HG02885 (cell line): ENCODE results near the gene ZNF573.
"Not testable (repeated sequence)": the region's sequence is repeated elsewhere in the genome, so short reads cannot be mapped to it uniquely, and the experiment has no call there.

ENCODE experiments used
- ATAC-seq: cut with Tn5 transposase; IDR thresholded peaks from one replicate; pipeline ENCODE4 v1.9.1; 2021; ENCODE audit warnings: mild to moderate bottlenecking; ENCODE audit not compliant: unreplicated experiment, poor library complexity

ZNF573 gene

GRCh38 chr19:37779127-37780005 lies at the start of gene ZNF573:
TSS of gene ZNF573 (minus strand) at chr19:37779586. CDS start at chr19:37773729, 5,857 bp downstream.
- ATAC-seq, result peak; percentile 82

GRCh38 chr19:37817180-37817981 lies 38.0 kb upstream of the ZNF573 start:
- ATAC-seq, result no peak

GRCh38 chr19:37815611-37816010 lies 36.2 kb upstream of the ZNF573 start:
- not testable (repeated sequence) for ATAC-seq

- no peak for ATAC-seq
These were observed 34.0 kb upstream of the ZNF573 start for GRCh38 chr19:37813340-37813739.

GRCh38 chr19:37809366-37809765 lies 30.0 kb upstream of the ZNF573 start:
- no peak for ATAC-seq

- ATAC-seq, result no peak
These were observed 24.0 kb upstream of the ZNF573 start for GRCh38 chr19:37803249-37803840.

GRCh38 chr19:37790244-37790925 lies 11.0 kb upstream of the ZNF573 start:
- ATAC-seq, result no peak

- peak; percentile 16 for ATAC-seq
These were observed 716 bp downstream of the ZNF573 start for GRCh38 chr19:37778613-37779126.

GRCh38 chr19:37770985-37771384 lies 8.4 kb downstream of the ZNF573 start:
- ATAC-seq, result no peak

GRCh38 chr19:37763488-37763887 lies 15.9 kb downstream of the ZNF573 start:
- no peak for ATAC-seq

GRCh38 chr19:37757683-37758082 lies 21.7 kb downstream of the ZNF573 start:
- ATAC-seq, result not testable (repeated sequence)

- no peak for ATAC-seq
These were observed 41.0 kb downstream of the ZNF573 start for GRCh38 chr19:37738371-37738770.

- ATAC-seq, result no peak
These were observed 54.2 kb downstream of the ZNF573 start for GRCh38 chr19:37725181-37725580.

GRCh38 chr19:37719927-37720265 lies 59.5 kb downstream of the ZNF573 start:
- ATAC-seq, result no peak

- ATAC-seq, result peak; percentile 91
These were observed 60.1 kb downstream of the ZNF573 start, which contains the start of gene ZNF607 for GRCh38 chr19:37719111-37719926. TSS of gene ZNF607 (minus strand) at chr19:37719761. CDS start at chr19:37711618, 8,143 bp downstream.

GRCh38 chr19:37718304-37718703 lies 61.1 kb downstream of the ZNF573 start:
- ATAC-seq, result no peak

- ATAC-seq, result no peak
These were observed 63.2 kb downstream of the ZNF573 start for GRCh38 chr19:37716140-37716539.

- no peak for ATAC-seq
These were observed 73.3 kb downstream of the ZNF573 start for GRCh38 chr19:37706052-37706605.

- ATAC-seq, result no peak
These were observed 80.3 kb downstream of the ZNF573 start for GRCh38 chr19:37699057-37699456.
